Thoracic aorta (tissue), 2 donors: ENCODE measurements around the gene KRT80. TPM values are rescaled to one million over a fixed set of nuclear protein-coding genes. Genes with fewer than 3 reads are reported as not detected.

Source experiments
- ATAC-seq: fragments of 150-250 bp; one replicate; pipeline ENCODE4 v1.8.0; 2017; ENCODE audit warnings: low read depth; ENCODE audit not compliant: insufficient number of reproducible peaks, low FRiP score
- DNase-seq: peaks from one replicate; pipeline ENCODE4 v3.0.0-alpha.2; 2020; ENCODE audit warnings: low spot score
- H3K27ac ChIP-seq, 2 donors: fragments of 200-600 bp; sonication (generic); 1 replicate in 1 of 2; 2 replicates in 1 of 2; pipeline ENCODE4 v1.5.1; 2016; ENCODE audit warnings: mild to moderate bottlenecking in 2 of 2, moderate library complexity in 2 of 2
- H3K27me3 ChIP-seq: fragments of 200-600 bp; sonication (generic); replicated peaks from 2 replicates; pipeline ENCODE4 v1.6.0; 2016; ENCODE audit warnings: mild to moderate bottlenecking; ENCODE audit not compliant: insufficient read depth
- H3K36me3 ChIP-seq: fragments of 200-600 bp; sonication (generic); one replicate; pipeline ENCODE4 v1.5.1; 2016
- H3K4me1 ChIP-seq, 2 donors: fragments of 200-600 bp; sonication (generic); 1 replicate in 1 of 2; 2 replicates in 1 of 2; pipeline versions ENCODE4 v1.5.1 to v1.6.0; 2016; ENCODE audit warnings: low read depth in 2 of 2, mild to moderate bottlenecking in 1 of 2; ENCODE audit not compliant: control insufficient read depth in 1 of 2
- H3K4me3 ChIP-seq: fragments of 200-600 bp; sonication (generic); 2 replicates; pipeline ENCODE4 v1.5.1; 2016; ENCODE audit warnings: mild to moderate bottlenecking
- H3K9me3 ChIP-seq: fragments of 200-600 bp; sonication (generic); 2 replicates; pipeline ENCODE4 v1.5.1; 2016
- total RNA-seq, 2 donors: library from RNA; depleted of rRNA; stranded (reverse); fragments of >200 nt; gene quantifications; one replicate each; pipeline versions ENCODE4 v1.1.0 to v1.2.3, GENCODE V29; 2016
- TF ChIP-seq, protein P1 (sequence below): fragments of 200-600 bp; sonication (generic); IDR thresholded peaks from one replicate; pipeline ENCODE4 v1.5.1; 2019; ENCODE audit warnings: antibody characterized with exemption

The KRT80 gene
- total RNA-seq, 2 donors from 2014 or later: 0.21 to 0.41 TPM

DNA sequence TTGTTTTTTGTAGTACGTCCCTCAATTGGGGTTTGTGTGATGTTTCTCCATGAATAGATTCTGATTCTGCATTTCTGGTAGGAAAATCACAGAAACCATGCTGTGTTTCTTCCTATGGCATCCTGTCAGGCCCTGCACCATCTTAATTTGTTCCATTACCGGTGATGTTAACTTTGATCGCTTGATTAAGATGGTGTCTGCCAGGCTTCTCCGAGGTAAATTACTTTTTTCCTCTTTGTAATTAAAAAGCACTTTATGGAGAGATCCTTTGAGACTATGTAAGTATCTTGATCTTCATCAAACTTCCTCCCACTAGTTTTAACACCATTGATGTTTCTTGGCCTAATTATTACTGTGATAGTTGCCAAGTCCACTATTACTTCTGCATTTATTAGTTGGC is 26.2 kb upstream of the KRT80 start:
- no peaks in the 10 kb centered on the region for H3K27me3 ChIP-seq
- peaks cover 33 to 48% of the 10 kb centered on the region in 2 donors for H3K4me1 ChIP-seq
- H3K36me3 ChIP-seq: no peaks in the 10 kb centered on the region
- DNase-seq (no peak), ATAC-seq (no peak)
- no peaks in the 10 kb centered on the region for H3K9me3 ChIP-seq
- no peak overlapping the region for H3K27ac ChIP-seq
- TF ChIP-seq, protein P1, sequence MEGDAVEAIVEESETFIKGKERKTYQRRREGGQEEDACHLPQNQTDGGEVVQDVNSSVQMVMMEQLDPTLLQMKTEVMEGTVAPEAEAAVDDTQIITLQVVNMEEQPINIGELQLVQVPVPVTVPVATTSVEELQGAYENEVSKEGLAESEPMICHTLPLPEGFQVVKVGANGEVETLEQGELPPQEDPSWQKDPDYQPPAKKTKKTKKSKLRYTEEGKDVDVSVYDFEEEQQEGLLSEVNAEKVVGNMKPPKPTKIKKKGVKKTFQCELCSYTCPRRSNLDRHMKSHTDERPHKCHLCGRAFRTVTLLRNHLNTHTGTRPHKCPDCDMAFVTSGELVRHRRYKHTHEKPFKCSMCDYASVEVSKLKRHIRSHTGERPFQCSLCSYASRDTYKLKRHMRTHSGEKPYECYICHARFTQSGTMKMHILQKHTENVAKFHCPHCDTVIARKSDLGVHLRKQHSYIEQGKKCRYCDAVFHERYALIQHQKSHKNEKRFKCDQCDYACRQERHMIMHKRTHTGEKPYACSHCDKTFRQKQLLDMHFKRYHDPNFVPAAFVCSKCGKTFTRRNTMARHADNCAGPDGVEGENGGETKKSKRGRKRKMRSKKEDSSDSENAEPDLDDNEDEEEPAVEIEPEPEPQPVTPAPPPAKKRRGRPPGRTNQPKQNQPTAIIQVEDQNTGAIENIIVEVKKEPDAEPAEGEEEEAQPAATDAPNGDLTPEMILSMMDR: no peak
- no peak overlapping the region for H3K4me3 ChIP-seq

DNA sequence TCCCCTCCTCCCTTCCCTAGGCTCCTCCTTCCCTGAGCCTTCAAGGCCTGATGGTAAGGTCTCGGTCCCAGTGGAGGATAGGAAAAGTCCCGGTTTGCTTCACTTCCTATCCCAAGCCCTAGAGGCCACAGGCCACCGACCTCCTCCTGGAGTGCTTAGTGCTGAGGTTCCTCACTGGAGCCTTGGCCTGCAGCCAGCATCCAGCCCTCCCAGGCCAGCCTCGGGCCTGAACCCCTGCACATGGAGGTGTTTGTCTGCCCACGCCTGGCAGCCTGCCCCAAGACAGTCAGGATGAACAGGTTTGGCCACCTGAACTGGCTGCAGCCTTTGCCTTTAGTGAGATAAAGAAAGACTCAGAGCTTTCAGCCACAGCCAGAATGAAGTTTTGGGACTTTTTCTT is 25.4 kb upstream of the KRT80 start:
- DNase-seq (no peak), ATAC-seq (no peak)
- peaks cover 33 to 46% of the 10 kb centered on the region in 2 donors for H3K4me1 ChIP-seq
- H3K9me3 ChIP-seq: no peaks in the 10 kb centered on the region
- no peaks in the 10 kb centered on the region for H3K27me3 ChIP-seq
- no peak overlapping the region for H3K4me3 ChIP-seq
- no peaks in the 10 kb centered on the region for H3K36me3 ChIP-seq
- peak overlapping the region in 1 of 2 donors; percentile 64 for H3K27ac ChIP-seq
- TF ChIP-seq, protein P1: no peak

DNA sequence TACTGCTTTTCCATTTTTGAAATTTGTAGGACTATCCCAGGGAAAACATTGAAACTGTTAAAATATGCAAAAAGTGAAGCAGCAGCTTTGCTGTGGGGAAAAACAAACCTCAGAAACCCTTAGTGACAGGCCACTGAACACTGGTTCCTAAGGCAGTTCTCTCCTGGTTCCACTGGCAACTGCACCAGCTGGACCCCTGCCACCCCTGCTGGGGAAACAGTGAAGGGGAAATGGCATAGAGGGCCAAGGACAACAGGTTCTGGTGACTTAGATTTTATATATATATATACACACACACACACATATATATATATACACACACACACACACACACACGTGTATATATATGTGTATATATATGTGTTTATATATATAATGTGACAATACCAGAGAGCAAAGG is 25.0 kb upstream of the KRT80 start:
- Histone ChIP-seq H3K4me1 (peaks cover 33 to 42% of the 10 kb centered on the region in 2 donors), H3K27me3 (no peaks in the 10 kb centered on the region), H3K9me3 (no peaks in the 10 kb centered on the region), H3K36me3 (no peaks in the 10 kb centered on the region), H3K27ac (peak overlapping the region in 1 of 2 donors; percentile 64), H3K4me3 (no peak overlapping the region)
- TF ChIP-seq, protein P1: no peak
- DNase-seq (no peak), ATAC-seq (no peak)

DNA sequence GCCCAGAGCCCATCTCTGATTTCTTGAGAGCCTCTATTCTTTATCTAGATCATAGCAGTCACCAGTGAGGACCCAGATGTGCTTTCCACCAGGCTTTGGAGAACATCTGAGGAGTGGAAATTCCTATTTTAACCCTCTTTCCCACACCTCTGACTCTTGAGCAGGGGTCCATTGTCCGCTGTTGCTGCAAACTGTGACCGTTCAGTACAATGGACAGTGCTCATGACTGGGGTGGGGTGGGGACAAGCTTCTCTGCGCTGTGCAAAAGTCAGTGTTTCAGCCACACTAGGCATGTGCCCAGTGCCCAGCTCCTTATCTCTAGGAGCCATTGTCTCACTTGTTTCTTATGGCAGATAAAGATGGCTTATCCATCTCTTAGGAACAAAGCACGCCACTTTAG is 24.3 kb upstream of the KRT80 start:
- ATAC-seq: no peak
- no peak for DNase-seq
- H3K27ac ChIP-seq: peak overlapping the region; percentile 16 to 49
- no peaks in the 10 kb centered on the region for H3K27me3 ChIP-seq
- TF ChIP-seq, protein P1: no peak
- no peaks in the 10 kb centered on the region for H3K9me3 ChIP-seq
- no peaks in the 10 kb centered on the region for H3K36me3 ChIP-seq
- peaks cover 26 to 35% of the 10 kb centered on the region in 2 donors for H3K4me1 ChIP-seq
- no peak overlapping the region for H3K4me3 ChIP-seq

DNA sequence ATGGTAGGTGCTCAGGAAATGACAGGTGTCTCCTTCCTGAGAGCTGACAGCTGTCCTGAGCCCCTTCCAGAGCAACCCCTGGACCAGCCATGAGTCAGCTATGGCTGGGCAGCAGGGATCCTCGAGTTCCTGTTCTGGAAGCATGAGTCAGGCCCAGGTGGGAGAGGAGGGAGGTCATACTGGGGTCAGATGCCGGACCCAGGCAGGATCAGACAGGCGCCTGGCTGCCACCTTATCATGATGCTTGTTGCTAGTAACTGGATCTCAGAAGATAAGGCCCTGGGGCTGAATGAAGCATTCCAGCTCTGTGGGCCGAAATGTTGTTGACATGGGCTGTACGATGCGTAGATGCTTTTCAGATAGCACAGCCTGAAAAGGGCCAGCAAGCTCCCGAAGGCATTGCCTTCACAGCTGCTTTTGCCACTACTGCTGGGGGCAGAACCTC is 23.8 kb upstream of the KRT80 start:
- Histone ChIP-seq H3K27ac (peak overlapping the region; percentile 16 to 49), H3K4me3 (no peak overlapping the region), H3K36me3 (no peaks in the 10 kb centered on the region), H3K27me3 (no peaks in the 10 kb centered on the region), H3K4me1 (peaks cover 21 to 30% of the 10 kb centered on the region in 2 donors), H3K9me3 (no peaks in the 10 kb centered on the region)
- TF ChIP-seq, protein P1: no peak
- DNase-seq (no peak), ATAC-seq (no peak)
